ENCODE data around the gene ALDOC. TPM values are rescaled to one million over a fixed set of nuclear protein-coding genes. Genes with fewer than 3 reads are reported as not detected.
"Not testable (repeated sequence)": the region's sequence is repeated elsewhere in the genome, so short reads cannot be mapped to it uniquely, and the experiment has no call there.

ALDOC gene
- 46.8 TPM for total RNA-seq

DNA sequence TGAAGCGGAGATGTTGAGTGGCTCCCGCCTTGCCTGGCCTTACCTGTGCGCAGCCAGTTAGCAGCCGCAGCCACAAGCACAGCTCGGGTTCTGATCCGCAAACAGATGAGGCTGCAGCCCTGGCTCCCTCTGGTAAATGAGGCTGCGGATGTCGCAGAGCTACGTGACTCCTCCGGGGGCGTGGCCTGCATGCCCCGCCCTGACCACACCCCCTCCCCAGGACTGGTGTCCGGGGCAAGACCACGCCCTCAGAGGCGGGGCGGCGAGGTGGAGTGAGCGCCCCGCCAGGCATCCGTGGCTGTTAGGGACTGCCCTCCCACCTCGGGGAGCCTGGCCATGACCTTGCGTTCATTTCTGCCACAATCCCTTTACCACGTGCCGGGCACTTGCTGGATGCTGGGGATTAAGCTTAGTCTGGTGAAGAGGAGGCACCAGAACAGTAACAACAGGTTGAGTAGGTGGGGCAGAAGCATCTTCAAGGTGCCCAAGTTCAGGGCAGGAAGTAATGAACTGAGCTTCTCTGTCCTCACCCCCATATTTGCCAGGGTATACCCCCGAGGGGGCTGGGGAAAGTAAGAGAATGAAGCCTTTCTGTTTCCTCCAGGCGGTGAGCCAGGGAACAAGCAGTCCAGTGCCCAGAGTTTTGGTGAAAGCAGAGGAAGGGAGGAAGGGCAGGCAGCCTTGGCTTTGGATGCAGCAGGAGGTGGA is at the start of gene ALDOC:
TSS of gene ALDOC (minus strand) at position 138 of the 708 bp plus-strand sequence. CDS start 1,363 bp downstream, outside the sequence.
- DNase-seq (ENCODE audit: low spot score), result peak; percentile 99
- ATAC-seq, result peak; percentile 96

DNA sequence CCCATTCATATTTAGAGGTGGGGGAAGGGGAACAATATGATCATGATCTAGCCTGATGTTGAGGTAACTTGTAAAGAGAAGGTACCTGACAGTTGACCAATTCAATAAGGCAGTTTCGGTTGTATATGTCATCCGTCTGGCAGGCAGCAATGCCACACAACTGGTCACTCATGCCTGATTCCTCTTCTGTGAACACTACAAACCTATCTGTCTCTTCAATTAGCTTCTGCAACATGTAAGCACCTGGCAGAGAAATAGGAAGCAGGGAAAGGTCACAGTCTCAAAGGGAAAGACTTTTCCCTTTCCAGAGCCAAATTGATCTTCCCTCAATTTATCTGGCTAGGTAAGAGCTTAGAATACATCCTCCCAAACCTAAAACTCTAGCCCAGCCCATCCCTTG is 47.5 kb upstream of the ALDOC start:
- DNase-seq (ENCODE audit: low spot score) (no peak), ATAC-seq (peak; percentile 45)

DNA sequence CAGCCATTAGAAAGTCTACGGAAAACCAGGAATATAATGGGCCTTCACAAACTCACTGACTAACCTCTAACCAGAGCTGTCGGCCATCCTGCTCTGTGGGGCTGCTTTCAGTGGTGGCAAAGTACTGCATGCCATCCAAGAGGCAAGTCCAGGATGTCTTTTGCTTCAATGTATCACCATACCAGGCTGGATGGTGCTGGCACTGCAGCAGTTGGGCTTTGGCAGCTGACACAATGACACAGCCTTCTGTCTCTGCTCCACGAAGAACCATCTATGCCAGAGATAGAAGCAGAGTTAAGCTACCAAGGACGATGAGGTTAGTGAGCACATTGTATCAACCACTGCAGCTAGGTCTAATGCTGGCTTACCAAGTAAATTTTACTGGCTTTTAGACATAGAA is 47.0 kb upstream of the ALDOC start:
- ATAC-seq, result peak; percentile 47
- DNase-seq (ENCODE audit: low spot score), result no peak

DNA sequence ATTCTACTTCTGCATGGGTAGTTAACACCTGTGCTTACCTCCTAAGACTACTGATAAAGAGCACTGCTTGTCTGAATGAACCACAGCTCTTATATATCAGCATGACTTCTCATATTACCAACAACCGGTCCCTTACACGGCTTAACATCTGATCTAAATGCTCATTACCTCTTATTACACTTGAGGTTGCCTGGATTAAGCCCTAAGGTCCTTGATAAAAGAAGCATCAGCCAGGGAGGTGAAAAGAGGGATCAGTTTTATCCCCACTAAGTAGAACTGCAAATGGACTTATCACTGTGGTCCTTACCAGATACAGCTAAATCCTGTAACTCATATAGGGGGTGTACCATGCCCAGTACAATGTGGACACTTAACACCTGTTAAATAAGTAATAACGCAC is 45.5 kb upstream of the ALDOC start:
- DNase-seq (ENCODE audit: low spot score), result no peak
- no peak for ATAC-seq

DNA sequence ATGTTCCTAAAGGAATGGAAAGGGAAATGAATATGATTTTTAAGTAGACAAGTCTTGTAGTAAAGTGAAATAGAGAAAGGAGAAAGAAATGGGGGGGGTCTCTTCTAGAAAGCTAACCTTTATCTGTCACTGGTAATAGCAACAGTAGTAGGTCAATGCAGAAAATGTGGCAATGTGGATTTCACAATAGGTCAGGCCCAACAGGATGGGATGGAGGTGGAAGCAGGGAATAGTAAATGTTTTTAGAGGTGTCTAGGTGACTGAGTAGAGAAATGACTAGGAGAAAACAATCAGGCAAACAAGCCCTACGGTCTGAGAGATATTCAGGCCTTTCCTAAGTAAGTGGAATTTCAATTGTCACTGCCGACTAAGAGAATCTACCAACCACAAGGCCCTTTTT is 43.3 kb upstream of the ALDOC start:
- peak; percentile 66 for ATAC-seq
- no peak for DNase-seq (ENCODE audit: low spot score)

DNA sequence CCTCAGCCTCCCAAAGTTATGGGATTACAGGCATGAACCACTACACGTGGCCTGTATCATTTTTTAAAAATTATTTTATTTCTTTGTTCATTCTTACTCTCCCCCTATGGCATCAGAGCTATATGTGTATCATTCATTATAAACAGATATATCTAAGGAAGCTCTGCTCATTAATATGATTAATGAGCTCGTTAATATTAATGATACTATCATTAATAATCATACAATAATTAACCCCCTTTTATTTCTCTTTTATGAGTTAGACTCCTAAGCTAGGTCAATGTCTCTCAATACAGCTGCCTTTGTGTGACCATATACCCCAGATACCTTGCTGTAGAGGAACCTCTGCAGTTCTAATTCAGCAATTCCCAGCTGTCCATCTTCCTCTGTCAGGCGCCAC is 41.8 kb upstream of the ALDOC start:
- DNase-seq (ENCODE audit: low spot score), result no peak
- no peak for ATAC-seq

DNA sequence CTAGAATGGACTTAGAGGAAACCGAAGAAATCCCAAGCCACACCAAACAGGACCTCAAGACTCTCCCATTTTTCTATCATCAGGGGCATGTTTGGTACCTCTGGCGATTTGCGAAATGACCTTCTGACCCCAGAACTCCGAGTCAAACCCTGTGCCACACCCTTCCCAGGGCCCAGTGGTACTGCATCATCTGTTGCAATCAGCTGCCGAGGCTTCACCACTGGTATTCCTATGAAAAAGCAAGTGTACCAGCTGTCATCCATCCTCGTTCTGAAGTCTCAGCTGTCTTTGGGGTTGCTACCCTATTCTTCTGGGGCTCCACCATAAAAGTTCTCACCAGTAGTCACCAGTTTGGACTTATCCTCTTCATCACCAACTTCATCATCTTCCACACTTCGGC is 39.6 kb upstream of the ALDOC start:
- ATAC-seq, result no peak
- DNase-seq (ENCODE audit: low spot score), result no peak

DNA sequence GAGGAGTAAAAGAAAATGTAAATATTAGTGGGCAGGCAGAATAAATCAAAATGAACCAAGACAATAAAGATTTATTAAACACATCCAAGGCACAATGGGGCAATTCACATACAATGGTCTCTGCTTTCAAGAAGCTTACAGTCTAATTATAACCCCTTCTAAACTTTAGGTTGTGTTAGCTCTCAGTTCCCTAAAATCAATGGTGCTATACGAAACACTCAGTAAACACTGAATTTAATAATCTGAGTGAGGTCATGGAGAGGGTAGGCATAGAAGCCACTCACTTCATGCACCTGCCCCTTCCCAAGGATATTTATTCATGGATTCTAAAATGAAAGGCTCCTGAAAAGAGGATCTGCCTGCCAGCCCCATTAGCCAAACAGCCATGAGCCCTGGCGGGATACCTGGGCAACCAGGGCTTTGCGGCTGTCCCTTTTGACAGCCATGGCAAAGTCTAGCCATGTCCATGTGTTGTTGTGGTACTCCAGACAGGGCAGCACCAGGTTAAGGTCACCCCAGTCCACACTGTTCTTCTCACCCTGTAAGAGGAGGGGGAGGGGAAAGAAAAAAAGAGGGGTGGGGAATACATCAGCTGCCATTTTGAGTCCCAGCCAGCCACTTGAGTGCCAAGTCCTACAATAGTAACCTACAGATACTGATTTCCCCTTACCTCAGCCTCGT is 38.7 kb upstream of the ALDOC start:
- DNase-seq (ENCODE audit: low spot score), result no peak
- no peak for ATAC-seq

DNA sequence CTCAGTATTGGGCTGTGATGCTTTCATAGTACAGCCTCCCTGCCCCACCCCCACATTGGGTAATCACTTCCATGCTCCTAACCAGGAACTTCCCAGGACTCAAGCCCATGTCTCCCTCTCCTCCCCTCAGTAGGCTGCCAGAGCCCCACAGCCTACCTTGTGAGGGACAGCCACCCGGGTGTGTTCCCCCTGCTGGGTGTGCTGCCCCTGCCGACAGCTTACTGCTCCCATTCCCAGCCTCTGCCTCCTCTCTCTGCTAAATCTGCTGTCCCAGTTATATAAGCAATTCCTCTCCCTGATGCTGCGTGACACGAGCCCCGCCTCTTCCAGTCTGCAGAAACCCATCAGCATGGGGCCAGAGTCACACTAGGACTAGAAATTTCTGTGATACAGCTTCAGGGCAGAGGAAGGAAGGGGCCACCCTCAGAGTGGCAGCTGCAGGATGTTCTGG is 37.3 kb upstream of the ALDOC start, which contains the start of gene RSKR:
TSS of gene RSKR (minus strand) at position 255 of the 451 bp plus-strand sequence. CDS start at position 231, 24 bp downstream.
- ATAC-seq (peak; percentile 40), DNase-seq (ENCODE audit: low spot score) (no peak)

DNA sequence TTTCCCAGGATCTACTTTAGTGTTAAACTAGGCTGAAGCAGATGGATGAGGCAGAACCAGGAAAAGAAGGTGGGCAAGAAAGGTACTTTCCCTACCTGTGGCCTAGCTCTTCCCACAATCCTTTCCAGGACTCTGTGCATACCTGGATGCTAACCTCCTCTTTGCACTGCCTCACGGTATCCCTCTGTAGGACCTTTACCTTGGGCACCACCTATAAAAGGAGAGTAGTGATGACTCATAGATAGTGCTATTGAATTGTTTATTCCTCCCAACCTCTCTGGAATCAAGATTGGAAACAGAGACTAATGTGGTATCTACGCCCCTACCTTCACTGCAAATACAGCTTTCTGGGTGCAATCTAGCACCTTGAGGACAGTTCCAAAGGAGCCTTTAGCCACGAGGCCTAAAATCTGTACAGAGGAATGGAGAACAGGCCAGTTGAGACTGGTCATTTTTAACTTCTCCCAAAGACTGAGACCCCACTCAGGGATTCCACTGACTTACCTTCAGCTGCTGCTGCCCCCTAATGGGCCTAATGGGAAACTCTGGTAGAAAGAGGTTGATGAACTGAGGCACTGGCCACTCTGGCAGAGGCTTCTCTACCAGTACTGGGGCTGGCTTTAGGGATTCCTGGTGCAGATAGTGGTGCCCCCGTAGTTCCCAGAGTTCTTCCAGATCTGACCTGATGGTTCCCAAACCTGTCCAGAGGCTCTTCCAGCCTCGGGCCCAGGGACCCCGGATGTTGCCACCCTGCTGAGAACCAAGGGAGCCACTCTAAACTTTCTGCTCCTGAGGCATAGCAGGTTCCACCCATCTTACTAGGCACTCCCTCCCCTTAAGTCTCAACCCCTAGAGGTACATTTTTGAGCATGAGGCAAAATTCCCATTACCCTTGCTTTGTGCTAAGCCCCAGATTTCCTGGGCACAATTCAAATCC is 36.5 kb upstream of the ALDOC start:
- DNase-seq (ENCODE audit: low spot score) (no peak), ATAC-seq (peak; percentile 67)

DNA sequence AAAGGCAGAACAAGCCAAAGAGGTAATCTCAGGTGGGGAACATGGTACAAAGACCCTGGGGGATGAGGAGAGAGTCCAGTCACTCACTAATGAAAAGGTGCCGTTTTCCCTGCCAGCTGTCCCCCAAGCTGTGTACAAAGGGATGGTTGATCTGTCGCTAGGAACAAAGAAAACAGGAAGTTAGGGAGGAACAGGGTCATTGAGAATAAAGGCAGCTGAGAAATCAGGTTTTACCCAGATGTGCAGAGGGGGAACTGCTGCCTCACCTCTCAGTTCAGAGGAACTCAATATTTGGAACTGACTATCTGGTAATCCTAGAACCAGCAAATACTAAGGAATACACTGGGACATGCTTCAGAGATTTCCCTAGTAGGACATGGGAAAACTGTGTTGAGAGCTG is 35.8 kb upstream of the ALDOC start:
- DNase-seq (ENCODE audit: low spot score), result no peak

DNA sequence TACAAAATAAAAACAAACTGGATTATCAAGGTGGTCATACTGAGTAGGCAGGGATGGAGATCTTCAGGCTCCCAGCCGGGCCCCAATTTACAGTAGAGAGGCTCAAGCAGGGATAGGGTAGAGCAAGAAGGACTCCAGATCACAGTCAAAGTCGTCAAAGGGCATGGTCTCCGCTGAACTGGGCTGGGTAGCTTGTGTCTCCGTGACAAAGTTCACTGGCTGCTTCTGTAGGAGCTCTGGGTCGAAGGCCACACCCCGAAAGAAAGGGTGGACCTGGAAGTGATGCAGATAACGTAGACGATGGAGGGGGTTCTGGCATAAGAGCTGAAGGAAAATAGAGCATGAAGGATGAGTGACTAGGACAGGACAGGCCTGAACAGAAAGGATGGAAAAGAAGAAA is 33.7 kb upstream of the ALDOC start:
- ATAC-seq, result peak; percentile 13
- DNase-seq (ENCODE audit: low spot score), result no peak

More for the DNA sequence above, 35.8 kb upstream of the ALDOC start:
- ATAC-seq, result no peak

DNA sequence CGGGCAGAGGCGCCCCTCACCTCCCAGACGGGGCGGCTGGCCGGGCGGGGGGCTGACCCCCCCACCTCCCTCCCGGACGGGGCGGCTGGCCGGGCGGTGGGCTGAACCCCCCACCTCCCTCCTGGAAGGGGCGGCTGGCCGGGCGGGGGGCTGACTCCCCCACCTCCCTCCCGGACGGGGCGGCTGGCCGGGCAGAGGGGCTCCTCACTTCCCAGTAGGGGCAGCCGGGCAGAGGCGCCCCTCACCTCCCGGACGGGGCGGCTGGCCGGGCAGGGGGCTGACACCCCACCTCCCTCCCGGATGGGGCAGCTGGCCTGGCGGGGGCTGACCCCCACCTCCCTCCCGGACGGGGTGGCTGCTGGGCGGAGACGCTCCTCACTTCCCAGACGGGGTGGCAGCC is 27.3 kb upstream of the ALDOC start:
- not testable (repeated sequence) for DNase-seq (ENCODE audit: low spot score); ATAC-seq

DNA sequence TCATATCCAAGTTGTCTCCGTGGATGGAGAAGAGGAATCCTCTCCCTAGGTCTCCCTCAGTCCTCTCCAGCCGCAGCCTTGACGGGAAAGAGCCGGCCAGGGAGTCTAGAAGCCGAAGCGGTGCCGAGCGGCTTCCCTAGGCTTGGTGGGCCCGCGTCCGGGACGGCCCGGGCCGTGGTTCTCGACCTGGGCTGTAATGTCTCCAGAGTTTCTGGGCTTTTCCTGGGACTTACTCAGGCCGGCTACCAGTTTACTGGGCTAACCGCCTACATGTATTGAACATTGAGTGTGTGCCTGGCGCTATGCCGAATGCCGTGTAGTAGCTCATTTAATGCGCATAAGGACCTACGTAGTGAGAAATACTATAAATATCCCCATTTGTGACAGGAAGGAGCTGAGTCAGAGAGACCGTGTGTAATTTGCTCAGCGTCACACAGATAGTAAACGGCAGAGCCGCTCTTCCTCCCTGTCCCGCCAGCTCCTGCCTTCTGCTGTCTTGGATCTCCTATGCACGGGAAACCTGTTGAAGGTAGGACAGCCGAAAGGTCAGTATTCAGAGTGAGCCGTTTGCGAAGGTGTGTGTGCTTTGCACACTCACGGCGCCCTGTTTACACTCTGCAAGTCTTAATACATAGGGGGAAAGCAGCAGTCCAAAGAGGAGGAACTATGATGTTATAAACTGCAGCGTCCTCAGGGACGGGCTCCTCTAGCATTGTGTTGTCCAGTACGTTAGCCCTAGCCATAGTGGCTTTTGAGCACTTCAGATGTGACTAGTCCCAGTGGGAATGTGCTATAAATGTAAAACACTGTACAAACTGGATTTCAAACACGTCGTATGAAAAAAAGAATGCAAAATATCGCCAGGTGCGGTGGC is 22.9 kb upstream of the ALDOC start:
- ATAC-seq (peak; percentile 59), DNase-seq (ENCODE audit: low spot score) (peak; percentile 78)

DNA sequence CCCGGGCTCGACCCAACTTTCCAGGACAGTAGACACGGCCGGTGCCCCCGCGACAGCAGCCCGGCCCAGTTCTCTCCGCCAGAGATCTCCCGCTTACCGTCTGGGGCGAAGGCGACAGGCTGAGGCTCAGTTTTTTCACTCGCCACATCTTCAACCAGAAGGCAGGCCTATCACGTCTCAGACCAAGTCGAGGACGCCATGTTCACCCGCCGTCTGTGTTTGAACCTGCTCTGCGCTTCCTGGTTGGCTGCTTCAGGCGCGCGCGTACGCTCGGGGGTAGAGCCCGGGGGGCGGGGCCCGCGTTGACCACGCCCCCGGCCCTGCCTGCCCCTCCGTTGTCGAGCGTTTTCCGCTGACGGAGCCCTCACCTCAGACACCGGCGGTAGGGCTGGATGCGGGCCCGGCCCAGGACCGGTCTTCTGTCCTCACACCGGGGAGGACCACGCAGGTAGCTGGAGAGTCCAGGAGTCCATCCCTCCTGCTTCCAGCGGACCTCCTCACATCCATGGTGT is 22.2 kb upstream of the ALDOC start, which contains the start of gene SPAG5:
TSS of gene SPAG5 (minus strand) at position 227 of the 512 bp plus-strand sequence. CDS start at position 148, 79 bp downstream.
- peak; percentile 94 for ATAC-seq

DNA sequence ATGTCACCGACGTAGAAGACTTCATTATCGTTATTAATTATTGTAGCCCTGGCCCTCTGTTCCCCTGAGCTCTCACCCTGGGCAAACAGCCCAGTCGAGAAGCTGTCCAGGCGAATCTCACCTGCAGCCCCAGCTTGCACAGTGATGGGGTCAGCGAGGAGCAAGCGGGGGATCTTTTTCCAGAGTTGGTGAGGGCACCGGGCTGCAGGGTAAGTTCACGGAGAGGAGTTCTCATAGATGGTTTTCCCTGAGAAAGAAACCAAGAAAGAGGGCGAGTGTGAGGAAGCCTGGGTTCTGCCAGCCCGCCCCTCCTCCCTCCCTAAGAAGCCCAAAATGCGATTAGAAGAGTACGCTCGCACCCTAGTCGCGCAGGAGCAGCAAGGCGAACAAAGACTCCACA is 21.7 kb upstream of the ALDOC start:
- ATAC-seq, result peak; percentile 48
- DNase-seq (ENCODE audit: low spot score), result peak; percentile 61

More for the DNA sequence above, 22.2 kb upstream of the ALDOC start, which contains the start of gene SPAG5:
- peak; percentile 95 for DNase-seq (ENCODE audit: low spot score)

DNA sequence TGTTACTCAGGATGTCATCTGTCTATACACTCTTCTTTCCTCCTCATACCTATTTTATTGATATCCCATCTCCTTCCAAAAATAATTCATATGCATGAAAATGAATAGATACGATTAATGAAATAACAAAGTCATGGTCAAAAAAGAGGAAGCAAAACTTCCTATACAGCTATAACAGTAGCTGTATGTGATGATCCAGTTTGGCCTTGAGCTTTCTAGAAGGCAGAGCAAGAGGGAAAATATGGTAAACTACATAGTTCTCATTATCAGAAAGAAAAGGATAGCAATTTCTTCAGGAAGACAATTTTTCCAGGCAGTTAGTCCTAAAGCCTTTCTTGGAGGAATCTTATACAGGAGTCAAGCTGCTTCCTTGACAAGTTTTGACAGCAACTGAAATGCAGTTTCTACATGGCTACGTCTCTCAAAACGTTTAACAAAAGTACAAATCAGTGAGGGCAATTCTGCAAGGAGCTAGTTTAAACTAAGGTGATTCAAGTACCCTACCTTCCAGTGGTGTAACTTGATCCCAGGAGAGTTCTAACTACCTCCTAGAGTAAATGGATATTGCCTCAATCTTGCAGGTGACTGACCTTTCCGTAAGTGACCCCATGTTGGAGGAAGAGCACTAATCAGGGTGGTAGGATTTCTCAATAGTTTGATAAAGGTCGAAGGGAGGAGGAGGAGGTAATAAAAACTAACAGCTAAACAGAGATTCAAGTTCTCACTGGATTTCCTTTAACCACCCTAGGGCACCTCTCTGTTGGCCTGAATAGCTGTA is 21.1 kb upstream of the ALDOC start:
- DNase-seq (ENCODE audit: low spot score) (no peak), ATAC-seq (peak; percentile 53)

DNA sequence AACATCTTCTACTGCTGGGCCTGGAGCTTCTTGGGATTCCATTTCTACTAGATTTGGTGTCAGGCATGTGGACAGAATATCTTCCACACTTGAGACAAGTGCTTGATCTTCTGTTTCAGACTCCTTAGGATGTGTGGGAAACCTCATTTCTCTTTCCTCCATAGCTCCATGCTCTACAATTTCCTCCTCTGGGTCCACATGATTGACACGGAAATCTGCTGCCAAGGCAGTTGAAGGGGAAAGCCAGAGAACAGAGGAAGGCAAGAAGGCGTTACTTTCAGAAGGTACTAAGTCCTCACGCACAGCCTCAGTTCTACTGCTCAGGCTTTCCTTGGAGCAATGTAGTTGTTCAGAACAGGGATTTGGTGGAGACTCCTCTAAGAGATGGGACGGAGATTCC is 15.6 kb upstream of the ALDOC start:
- DNase-seq (ENCODE audit: low spot score) (no peak), ATAC-seq (no peak)

DNA sequence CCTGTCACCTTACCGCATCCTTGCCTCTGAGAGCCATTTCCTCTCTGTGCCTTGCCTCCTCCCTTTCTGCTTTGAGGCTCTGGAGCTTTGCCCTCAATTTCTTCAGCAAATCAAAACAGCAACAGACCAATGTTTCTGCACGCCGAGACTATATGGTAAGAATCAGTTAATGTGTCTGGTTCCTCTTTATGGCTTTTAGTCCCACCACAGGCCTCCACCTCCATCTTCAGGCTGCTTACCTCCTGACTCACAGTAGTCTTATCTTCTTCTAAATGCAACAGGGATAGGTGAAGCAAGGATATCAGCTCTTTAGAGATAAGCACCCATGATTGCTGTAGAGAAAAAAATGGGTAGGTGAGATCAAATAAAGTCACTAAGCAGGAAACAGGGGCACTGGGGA is 9.2 kb upstream of the ALDOC start:
- DNase-seq (ENCODE audit: low spot score), result no peak
- ATAC-seq, result no peak
